Activated naive CD8-positive, alpha-beta T cell treated with anti-CD3 and anti-CD28 coated beads for 36 hours (primary cell): ENCODE data around the gene ZNRF3. TPM values are rescaled to one million over a fixed set of nuclear protein-coding genes. Genes with fewer than 3 reads are reported as not detected.

ENCODE experiments used
- DNase-seq: peaks from one replicate; pipeline ENCODE4 v3.0.0; 2021
- H3K27ac Mint-ChIP-seq: one replicate; pipeline ENCODE4 v1.8.0; 2022; ENCODE audit warnings: mild to moderate bottlenecking, moderate library complexity, mixed read lengths
- H3K27me3 Mint-ChIP-seq: one replicate; pipeline ENCODE4 v1.8.0; 2022; ENCODE audit warnings: mild to moderate bottlenecking, mixed read lengths
- H3K36me3 Mint-ChIP-seq: one replicate; pipeline ENCODE4 v1.8.0; 2021; ENCODE audit warnings: mild to moderate bottlenecking, mixed read lengths
- H3K4me1 Mint-ChIP-seq: one replicate; pipeline ENCODE4 v1.8.0; 2021; ENCODE audit warnings: mixed read lengths
- H3K4me3 Mint-ChIP-seq: one replicate; pipeline ENCODE4 v1.8.0; 2022; ENCODE audit warnings: mild to moderate bottlenecking, moderate library complexity, mixed read lengths
- H3K9me3 Mint-ChIP-seq: one replicate; pipeline ENCODE4 v1.8.0; 2022; ENCODE audit warnings: mixed read lengths
- total RNA-seq, 2 experiments: library from RNA; stranded (reverse); gene quantifications; one replicate each; pipeline ENCODE4 v1.2.3, GENCODE V29; 2021

The ZNRF3 gene
- total RNA-seq, 2 experiments from 2014 or later: 2.2 to 2.4 TPM

- H3K4me3 Mint-ChIP-seq: no peak overlapping the region
- no peaks in the 10 kb centered on the region for H3K9me3 Mint-ChIP-seq
- no peaks in the 10 kb centered on the region for H3K36me3 Mint-ChIP-seq
- H3K4me1 Mint-ChIP-seq: no peaks in the 10 kb centered on the region
- H3K27me3 Mint-ChIP-seq: peaks cover 17% of the 10 kb centered on the region
- no peak overlapping the region for H3K27ac Mint-ChIP-seq
- DNase-seq: no peak
Measured at GRCh38 chr22:29056472-29056871, 173.1 kb downstream of the ZNRF3 start.

GRCh38 chr22:29060251-29060869 lies 177.0 kb downstream of the ZNRF3 start:
- Mint-ChIP-seq H3K4me3 (no peak overlapping the region), H3K27me3 (peaks cover 30% of the 10 kb centered on the region), H3K36me3 (no peaks in the 10 kb centered on the region), H3K4me1 (peaks cover under 1% of the 10 kb centered on the region), H3K9me3 (no peaks in the 10 kb centered on the region), H3K27ac (no peak overlapping the region)
- no peak for DNase-seq

DNA sequence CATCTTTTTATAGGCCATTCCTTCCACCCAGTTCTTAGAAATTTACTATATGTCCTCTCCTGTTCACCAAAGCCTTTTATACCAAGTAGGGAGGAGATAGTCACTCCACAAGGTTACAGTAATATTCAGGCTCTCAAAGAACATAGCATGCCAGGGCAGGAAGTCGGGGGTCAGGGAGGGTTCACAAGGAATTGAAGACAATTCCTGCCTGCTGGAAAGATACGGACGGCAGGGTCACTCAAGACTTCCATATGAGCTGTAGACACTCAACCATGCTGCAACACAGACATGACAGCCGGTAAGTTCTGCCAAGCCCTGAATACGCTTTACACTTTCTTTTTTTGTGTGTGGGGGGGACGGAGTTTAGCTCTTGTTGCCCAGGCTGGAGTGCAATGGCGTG lies 177.6 kb downstream of the ZNRF3 start:
- Mint-ChIP-seq H3K27me3 (peaks cover 30% of the 10 kb centered on the region), H3K27ac (no peak overlapping the region), H3K9me3 (no peaks in the 10 kb centered on the region), H3K4me1 (peaks cover 5% of the 10 kb centered on the region), H3K36me3 (no peaks in the 10 kb centered on the region), H3K4me3 (no peak overlapping the region)
- DNase-seq: no peak

DNA sequence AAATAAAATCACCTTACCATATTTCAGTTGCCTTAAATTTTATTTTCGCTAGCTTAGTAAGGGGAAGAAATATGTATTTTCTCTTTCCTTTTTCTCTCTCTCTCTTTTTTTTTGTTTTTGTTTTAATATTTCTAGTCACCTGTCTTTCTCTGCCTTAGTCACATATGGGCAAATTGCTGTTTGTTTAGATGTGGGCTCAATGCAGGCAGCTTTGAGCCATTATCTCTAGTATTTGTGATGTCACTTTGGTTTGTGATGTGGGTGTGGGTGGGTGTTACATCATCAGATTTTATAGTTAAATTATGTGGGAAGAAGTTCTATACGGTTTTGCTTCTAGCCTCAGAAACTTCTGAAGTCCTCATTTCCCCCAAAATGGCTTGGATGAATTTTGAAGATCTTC lies 178.4 kb downstream of the ZNRF3 start, which contains the start of gene C22orf31:
Gene C22orf31 (minus strand): TSS at position 59 of the 400 bp plus-strand sequence. CDS start 39 bp downstream, at position 20.
- Mint-ChIP-seq H3K9me3 (no peaks in the 10 kb centered on the region), H3K27ac (no peak within 1 kb of the TSS), H3K27me3 (peaks cover 32% of the 10 kb centered on the region), H3K4me3 (no peak within 1 kb of the TSS), H3K36me3 (no peaks in the 10 kb centered on the region), H3K4me1 (peaks cover 8% of the 10 kb centered on the region)
- DNase-seq: no peak

- Mint-ChIP-seq H3K9me3 (no peaks in the 10 kb centered on the region), H3K27me3 (peaks cover 35% of the 10 kb centered on the region), H3K27ac (no peak overlapping the region), H3K4me1 (peaks cover 8% of the 10 kb centered on the region), H3K36me3 (no peaks in the 10 kb centered on the region), H3K4me3 (no peak overlapping the region)
- no peak for DNase-seq
Measured at GRCh38 chr22:29062286-29062821, 179.0 kb downstream of the ZNRF3 start.

- H3K27ac Mint-ChIP-seq: no peak overlapping the region
- H3K27me3 Mint-ChIP-seq: peaks cover 49% of the 10 kb centered on the region
- no peaks in the 10 kb centered on the region for H3K9me3 Mint-ChIP-seq
- peaks cover 10% of the 10 kb centered on the region for H3K4me1 Mint-ChIP-seq
- no peak overlapping the region for H3K4me3 Mint-ChIP-seq
- H3K36me3 Mint-ChIP-seq: no peaks in the 10 kb centered on the region
- no peak for DNase-seq
Measured at GRCh38 chr22:29065468-29066190, 182.3 kb downstream of the ZNRF3 start.

DNA sequence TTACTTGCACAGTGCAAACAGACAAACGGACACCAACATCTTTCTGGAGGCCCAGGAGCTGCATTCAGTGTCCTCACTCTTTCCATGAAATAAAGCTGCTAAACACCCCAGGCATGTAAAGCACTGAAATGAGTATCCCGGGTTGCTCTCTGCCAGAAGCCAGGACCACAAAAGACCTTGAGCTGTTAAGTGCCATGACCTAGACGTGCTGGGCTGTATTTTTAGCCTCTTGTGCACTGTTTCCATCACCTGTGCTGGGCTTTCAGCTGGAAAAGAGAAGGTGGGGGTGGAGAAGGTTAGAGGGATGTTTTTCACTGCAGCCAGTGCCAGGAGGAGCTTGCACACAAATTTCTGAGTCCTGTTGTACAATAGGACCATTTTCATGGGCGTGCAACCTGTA lies 186.1 kb downstream of the ZNRF3 start:
- DNase-seq: no peak
- no peak overlapping the region for H3K27ac Mint-ChIP-seq
- H3K36me3 Mint-ChIP-seq: no peaks in the 10 kb centered on the region
- H3K27me3 Mint-ChIP-seq: peaks cover 53% of the 10 kb centered on the region
- peaks cover 30% of the 10 kb centered on the region for H3K4me1 Mint-ChIP-seq
- no peaks in the 10 kb centered on the region for H3K9me3 Mint-ChIP-seq
- H3K4me3 Mint-ChIP-seq: no peak overlapping the region

DNA sequence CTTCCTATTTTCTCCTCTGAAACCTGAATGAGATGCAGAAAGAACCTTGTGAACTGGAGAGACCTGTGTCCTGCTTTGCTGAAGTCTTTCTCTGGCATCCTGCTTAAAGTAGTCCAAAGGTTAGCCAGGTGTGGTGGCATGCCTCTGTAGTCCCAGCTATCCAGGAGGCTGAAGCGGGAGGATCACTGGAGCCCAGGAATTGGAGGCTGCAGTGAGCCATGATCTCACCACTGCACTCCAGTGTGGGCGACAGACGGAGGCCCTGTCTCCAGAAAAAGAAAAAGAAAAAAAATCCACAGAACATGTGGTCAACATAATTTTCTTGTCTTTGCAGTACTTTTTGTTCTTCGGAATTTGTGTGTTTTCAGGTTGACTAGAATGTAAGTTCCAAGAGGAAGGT lies 187.1 kb downstream of the ZNRF3 start:
- Mint-ChIP-seq H3K27ac (no peak overlapping the region), H3K4me3 (peak overlapping the region; percentile 70)

DNA sequence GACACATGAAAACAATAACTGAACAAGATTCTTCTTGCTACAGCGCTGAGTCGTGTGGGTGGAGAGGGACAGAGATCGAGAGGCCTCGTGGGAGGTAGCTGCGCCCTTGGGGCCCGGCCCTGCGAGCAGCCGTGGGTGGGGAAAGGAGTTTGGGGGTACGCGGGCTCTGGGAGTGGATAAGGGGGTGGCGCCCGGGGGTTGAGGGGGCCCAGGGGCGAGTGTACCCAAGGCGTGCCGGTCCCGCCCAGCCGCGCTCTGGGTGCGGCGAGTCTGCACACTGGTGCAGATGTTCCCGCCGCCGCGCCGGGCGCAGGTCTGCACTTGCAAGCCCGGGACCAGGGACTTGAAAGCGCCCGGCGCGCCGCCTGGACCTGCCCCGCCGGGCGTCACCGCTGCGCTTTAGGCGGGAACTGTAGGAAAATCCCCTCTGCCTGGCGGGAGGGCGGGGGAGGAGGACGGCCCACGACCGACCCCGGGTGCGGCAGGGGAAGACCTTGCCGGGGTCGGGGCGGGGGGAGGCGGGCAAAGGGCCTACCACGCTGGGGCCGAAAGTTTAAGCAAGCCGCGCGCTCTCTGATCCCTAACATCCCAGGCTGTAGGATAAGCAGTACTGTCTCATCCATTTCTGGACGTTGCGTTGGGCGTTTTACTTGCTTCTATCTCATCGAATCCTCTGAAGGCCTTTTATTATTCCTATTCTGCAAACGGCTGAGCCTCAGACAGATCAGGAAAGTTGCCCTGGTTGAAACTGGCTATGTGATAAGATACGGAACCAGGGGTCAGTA lies 188.1 kb downstream of the ZNRF3 start:
- H3K4me3 Mint-ChIP-seq: peak overlapping the region; percentile 71
- no peaks in the 10 kb centered on the region for H3K9me3 Mint-ChIP-seq
- H3K27me3 Mint-ChIP-seq: peaks cover 72% of the 10 kb centered on the region
- DNase-seq: peak; percentile 59
- H3K4me1 Mint-ChIP-seq: peaks cover 23% of the 10 kb centered on the region
- H3K36me3 Mint-ChIP-seq: no peaks in the 10 kb centered on the region
- H3K27ac Mint-ChIP-seq: no peak overlapping the region

More for the DNA sequence above, 187.1 kb downstream of the ZNRF3 start:
- DNase-seq: no peak
- Mint-ChIP-seq H3K9me3 (no peaks in the 10 kb centered on the region), H3K4me1 (peaks cover 30% of the 10 kb centered on the region), H3K27me3 (peaks cover 64% of the 10 kb centered on the region), H3K36me3 (no peaks in the 10 kb centered on the region)

DNA sequence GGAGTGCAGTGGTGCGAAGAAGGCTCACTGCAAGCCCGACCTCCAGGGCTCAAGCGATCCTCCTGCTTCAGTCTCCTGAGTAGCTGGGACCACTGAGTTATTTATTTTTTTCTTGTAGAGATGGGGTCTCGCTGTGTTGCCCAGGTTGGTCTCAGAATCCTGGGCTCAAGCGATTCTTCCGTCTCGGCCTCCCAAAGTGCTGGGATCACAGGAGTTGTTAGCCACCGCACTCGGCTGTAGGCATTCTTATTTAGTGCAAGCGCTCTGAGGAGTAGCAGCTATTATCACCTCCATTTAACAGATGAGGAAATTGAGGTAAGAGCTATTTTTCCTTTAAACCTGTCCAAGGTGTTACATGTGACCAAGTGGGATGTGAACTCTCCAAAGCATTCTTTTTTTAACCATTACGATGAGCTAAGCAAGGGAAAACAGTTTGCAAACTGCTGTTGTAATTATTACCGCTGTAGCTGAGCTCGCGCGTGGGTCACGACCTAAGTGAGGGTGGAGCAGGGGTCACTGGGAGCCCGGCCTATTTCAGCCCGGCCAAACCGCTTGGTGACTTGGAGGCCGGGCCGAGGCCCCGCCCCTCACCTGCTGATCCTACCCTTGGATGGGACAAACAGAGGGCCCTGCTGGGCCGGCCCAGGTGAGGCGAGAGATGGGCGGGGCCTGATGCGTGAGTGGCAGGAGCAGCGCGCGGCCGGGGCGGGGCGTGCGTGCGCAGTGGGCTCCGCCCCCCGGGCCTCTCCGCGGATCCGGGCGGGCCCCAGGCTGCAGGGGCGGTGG lies 189.0 kb downstream of the ZNRF3 start:
- Mint-ChIP-seq H3K36me3 (no peaks in the 10 kb centered on the region), H3K4me1 (peaks cover 23% of the 10 kb centered on the region), H3K9me3 (no peaks in the 10 kb centered on the region), H3K4me3 (peak overlapping the region; percentile 71), H3K27ac (no peak overlapping the region), H3K27me3 (peaks cover 71% of the 10 kb centered on the region)
- DNase-seq: peak; percentile 89

DNA sequence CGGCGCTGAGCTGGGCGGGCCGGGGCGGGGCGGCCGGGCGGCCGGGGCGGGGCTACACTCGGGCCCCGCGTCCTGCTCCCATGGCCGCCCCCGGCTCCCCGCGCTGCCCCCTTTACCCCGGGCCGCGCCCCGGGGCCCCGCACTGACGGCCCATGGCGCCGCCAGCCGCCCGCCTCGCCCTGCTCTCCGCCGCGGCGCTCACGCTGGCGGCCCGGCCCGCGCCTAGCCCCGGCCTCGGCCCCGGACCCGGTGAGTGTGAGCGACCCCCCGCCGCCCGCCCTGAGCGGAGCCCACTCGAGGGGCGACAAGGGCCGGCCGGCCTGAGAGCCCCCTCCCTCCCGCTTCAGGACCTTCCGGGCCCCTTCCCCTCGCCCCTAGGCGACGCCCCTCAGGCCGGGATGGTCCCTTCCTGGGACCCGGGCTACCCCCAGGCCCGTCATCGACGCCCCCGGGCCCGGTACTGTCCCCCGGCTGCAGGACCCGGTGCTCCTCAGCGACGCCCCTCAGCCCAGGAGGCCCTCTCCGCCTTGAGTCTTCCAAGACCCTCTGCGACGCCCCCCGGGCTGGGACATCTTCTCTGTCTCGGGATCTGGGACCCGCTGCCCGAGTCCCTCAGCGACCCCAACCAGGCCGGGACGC lies 189.7 kb downstream of the ZNRF3 start, which contains the start of gene KREMEN1:
Gene KREMEN1 (plus strand): TSS at position 57 of the 639 bp plus-strand sequence. CDS start 96 bp downstream, at position 153.
- Mint-ChIP-seq H3K27ac (no peak within 1 kb of the TSS), H3K36me3 (no peaks in the 10 kb centered on the region), H3K4me3 (peak within 1 kb of the TSS; percentile 71), H3K27me3 (peaks cover 76% of the 10 kb centered on the region), H3K4me1 (peaks cover 23% of the 10 kb centered on the region), H3K9me3 (no peaks in the 10 kb centered on the region)
- DNase-seq: no peak

- H3K27ac Mint-ChIP-seq: no peak overlapping the region
- H3K9me3 Mint-ChIP-seq: no peaks in the 10 kb centered on the region
- H3K27me3 Mint-ChIP-seq: peaks cover 82% of the 10 kb centered on the region
- H3K4me1 Mint-ChIP-seq: peaks cover 23% of the 10 kb centered on the region
- no peaks in the 10 kb centered on the region for H3K36me3 Mint-ChIP-seq
- peak overlapping the region; percentile 58 for H3K4me3 Mint-ChIP-seq
- DNase-seq: peak; percentile 14
Measured at GRCh38 chr22:29073618-29074275, 190.4 kb downstream of the ZNRF3 start.

- Mint-ChIP-seq H3K27ac (no peak overlapping the region), H3K4me3 (peak overlapping the region; percentile 58), H3K36me3 (no peaks in the 10 kb centered on the region), H3K4me1 (peaks cover 23% of the 10 kb centered on the region), H3K27me3 (peaks cover 84% of the 10 kb centered on the region), H3K9me3 (no peaks in the 10 kb centered on the region)
- DNase-seq: no peak
Measured at GRCh38 chr22:29074276-29074772, 191.0 kb downstream of the ZNRF3 start.
